GM12878 (cell line): ENCODE results near the gene TACC3. TPM values are rescaled to one million over a fixed set of nuclear protein-coding genes. Genes with fewer than 3 reads are reported as not detected.

Source experiments
- ATAC-seq: fragments of 200-7000 bp; cut with Tn5 transposase; 3 replicates; pipeline ENCODE4 v1.9.1; 2020; ENCODE audit warnings: mild to moderate bottlenecking, moderate library complexity
- BruUV-seq: library from RNA; stranded (reverse); fragments of 400-500 nt; replicated peaks from 2 replicates; lab custom pipeline; 2021; lab: Mats Ljungman, UMichigan
- CTCF ChIA-PET: fragments of 300-600 bp; sonication (Branson Sonifier 250); formaldehyde crosslinking; extraction: SDS; loops from one replicate; lab custom pipeline; 2021; ENCODE audit warnings: inconsistent platforms; lab: Yijun Ruan, JAX
- POLR2A ChIA-PET: fragments of 350-600 bp; formaldehyde crosslinking; extraction: SDS; loops from one replicate; lab custom pipeline; 2021; ENCODE audit warnings: inconsistent platforms; lab: Charles Lee
- RAD21 ChIA-PET: fragments of 300-600 bp; sonication (Branson Sonifier 250); formaldehyde crosslinking; loops from one replicate; lab custom pipeline; 2023; ENCODE audit warnings: antibody characterized with exemption; ENCODE audit not compliant: unreplicated experiment; lab: Charles Lee
- SMC1A ChIA-PET: fragments of 300-600 bp; sonication (Branson Sonifier 250); formaldehyde crosslinking; loops from one replicate; lab custom pipeline; 2023; ENCODE audit not compliant: unreplicated experiment, uncharacterized antibody; lab: Charles Lee
- DNase-seq: peaks from one replicate; pipeline ENCODE4 v3.0.0-alpha.2; 2011; ENCODE audit warnings: low read depth, low spot score
- FAIRE-seq: peaks from 3 replicates; lab custom pipeline; 2011; peaks lifted over from hg19 to GRCh38; lab: Jason Lieb, UNC
- H2AFZ ChIP-seq: 2 replicates; pipeline ENCODE4 v1.6.0; 2011; ENCODE audit warnings: low read depth, low read length, control low read depth; ENCODE audit not compliant: control insufficient read depth
- H3K27ac ChIP-seq: 2 replicates; pipeline ENCODE4 v1.5.1; 2011; ENCODE audit warnings: control low read depth; ENCODE audit not compliant: control insufficient read depth, insufficient read depth
- H3K27me3 ChIP-seq, 2 experiments: replicated peaks in 1 of 2; 2 replicates each; pipeline versions ENCODE4 v1.6.0 to v1.6.1; 2011; ENCODE audit warnings: low read length in 1 of 2; ENCODE audit not compliant: control insufficient read depth in 2 of 2, insufficient read depth in 2 of 2
- H3K36me3 ChIP-seq, 2 experiments: 2 replicates each; pipeline ENCODE4 v1.5.1; 2011; ENCODE audit warnings: low read length in 1 of 2; ENCODE audit not compliant: control insufficient read depth in 2 of 2, insufficient read depth in 2 of 2
- H3K4me1 ChIP-seq: 2 replicates; pipeline ENCODE4 v1.6.1; 2011; ENCODE audit warnings: mild to moderate bottlenecking, low read length, moderate library complexity, mixed read lengths; ENCODE audit not compliant: control insufficient read depth, insufficient read depth
- H3K4me2 ChIP-seq: 2 replicates; pipeline ENCODE4 v1.6.0; 2011; ENCODE audit warnings: control low read depth; ENCODE audit not compliant: control insufficient read depth, insufficient read depth
- H3K4me3 ChIP-seq: fragments of 200-600 bp; sonication (generic); 2 replicates; pipeline ENCODE4 v1.5.1; 2016
- H3K79me2 ChIP-seq: 2 replicates; pipeline ENCODE4 v1.6.0; 2011; ENCODE audit warnings: low read length; ENCODE audit not compliant: control insufficient read depth, insufficient read depth
- H3K9ac ChIP-seq: 2 replicates; pipeline ENCODE4 v1.8.0; 2011; ENCODE audit warnings: low read length, control low read depth, mixed read lengths; ENCODE audit not compliant: control insufficient read depth, insufficient read depth
- H3K9me3 ChIP-seq: replicated peaks from 3 replicates; pipeline ENCODE4 v1.5.1; 2011; ENCODE audit warnings: mild to moderate bottlenecking, low read length; ENCODE audit not compliant: control insufficient read depth, insufficient read depth
- H4K20me1 ChIP-seq: 2 replicates; pipeline ENCODE4 v1.6.0; 2011; ENCODE audit not compliant: control insufficient read depth, insufficient read depth
- BHLHE40 ChIP-seq, 2 experiments: fragments of 450-650 bp in 1 of 2; IDR thresholded peaks; 2 replicates each; pipeline ENCODE4 v1.6.1; 2011 to 2017; ENCODE audit warnings: low read depth in 2 of 2, borderline replicate concordance in 1 of 2, improper control_type of control experiment in 1 of 2, low read length in 1 of 2, mild to moderate bottlenecking in 1 of 2
- CEBPB ChIP-seq, 2 experiments: fragments of 150-350 bp in 1 of 2; IDR thresholded peaks; 2 replicates each; pipeline ENCODE4 v1.6.1; 2012 to 2014; ENCODE audit warnings: low read depth in 2 of 2, low read length in 2 of 2, borderline replicate concordance in 1 of 2, inconsistent platforms in 1 of 2
- ELK1 ChIP-seq: IDR thresholded peaks from 2 replicates; pipeline ENCODE4 v1.6.1; 2012; ENCODE audit warnings: low read depth, low read length, improper control_type of control experiment
- HDAC2 ChIP-seq: fragments of 200-600 bp; sonication (generic); IDR thresholded peaks from 2 replicates; pipeline ENCODE4 v1.6.1; 2017
- MEF2A ChIP-seq: IDR thresholded peaks from 2 replicates; pipeline ENCODE4 v1.6.1; 2011; ENCODE audit warnings: low read depth, mild to moderate bottlenecking, low read length, moderate library complexity; ENCODE audit not compliant: insufficient read depth
- NR2F1 ChIP-seq: fragments of 450-650 bp; conservative IDR thresholded peaks from 2 replicates; pipeline ENCODE4 v1.6.1; 2017; ENCODE audit warnings: mild to moderate bottlenecking
- RAD51 ChIP-seq: fragments of 450-650 bp; IDR thresholded peaks from 2 replicates; pipeline ENCODE4 v1.6.1; 2016; ENCODE audit warnings: moderate library complexity, mild to moderate bottlenecking, inconsistent platforms
- REST ChIP-seq: IDR thresholded peaks from 2 replicates; pipeline ENCODE4 v1.6.1; 2012; ENCODE audit warnings: mild to moderate bottlenecking, low read depth, low read length
- SMAD5 ChIP-seq: IDR thresholded peaks from 2 replicates; pipeline ENCODE4 v1.6.1; 2016; ENCODE audit warnings: antibody characterized with exemption, low read depth
- TCF7 ChIP-seq: IDR thresholded peaks from 2 replicates; pipeline ENCODE4 v1.6.1; 2014; ENCODE audit warnings: antibody characterized with exemption, borderline replicate concordance
- USF1 ChIP-seq: IDR thresholded peaks from 2 replicates; pipeline ENCODE4 v1.6.1; 2011; ENCODE audit warnings: borderline replicate concordance, low read depth, mild to moderate bottlenecking, moderate library complexity, mixed read lengths, low read length; ENCODE audit not compliant: insufficient read depth; ENCODE audit errors: extremely low read length
- WGBS: methylation state at CpG from one replicate; pipeline ENCODE4 v1.1.6; 2016; ENCODE audit warnings: low lambda C conversion rate; ENCODE audit not compliant: insufficient replicate concordance, insufficient coverage; ENCODE audit errors: missing lambda C conversion rate; 5-methylcytosine and 5-hydroxymethylcytosine counted together
- in situ Hi-C: fragments of 300-500 bp; cut with MboI; formaldehyde crosslinking; loops from 9 replicates; pipeline ENCODE4 v1.14.3; 2018; ENCODE audit warnings: mixed read lengths
- intact Hi-C: fragments of 100-400 bp; cut with micrococcal nuclease; formaldehyde crosslinking; loops from one replicate; pipeline ENCODE4 v1.14.2; 2022; ENCODE audit not compliant: unreplicated experiment
- polyA plus RNA-seq, 11 experiments: library from polyadenylated mRNA; depleted of rRNA in 4 of 11; unstranded in 6 of 11; stranded (reverse) in 5 of 11; fragments of >200 nt; fragmentation: Nextera tagmentation in 4 of 11; fragmentation: Illumina TruSeq in 1 of 11; extraction: Ambion mirVana in 4 of 11; extraction: Trizol in 1 of 11; gene quantifications; 1 replicate in 1 of 11; 2 replicates in 10 of 11; pipeline versions ENCODE4 v1.2.1 to v1.2.3, GENCODE V29; 2011 to 2016; ENCODE audit warnings: inconsistent platforms in 2 of 11, missing spikeins in 2 of 11, low read depth in 1 of 11
- total RNA-seq, 4 experiments: library from RNA; depleted of rRNA in 3 of 4; stranded (reverse); fragments of >200 nt in 3 of 4; fragmentation: Illumina TruSeq in 1 of 4; extraction: Trizol in 1 of 4; gene quantifications; 2 replicates each; pipeline versions ENCODE4 v1.2.1 to v1.2.3, GENCODE V29; 2013 to 2021

Gene TACC3
- total and polyA plus RNA-seq, 10 of the 15 experiments (the other 5 are each of a cell fraction or from before 2014, with no cell fraction given) = 2.8 to 121 (median 73.3) TPM

- TF ChIP-seq CEBPB (IDR thresholded peaks at IDR 0.05; ENCODE audit: borderline replicate concordance in 1 of 2, low read depth in 2 of 2, low read length in 2 of 2) (no peak), ELK1 (no peak)
- TF ChIP-seq, all 136 proteins: peak for 0
- Histone ChIP-seq H3K79me2 (no peaks in the 10 kb centered on the region), H3K4me3 (no peak overlapping the region), H4K20me1 (no peaks in the 10 kb centered on the region), H3K27me3 (peaks cover 2 to 3% of the 10 kb centered on the region in 2 experiments; a peak in 1 of 4 replicates), H3K4me1 (no peaks in the 10 kb centered on the region), H3K4me2 (no peak overlapping the region), H2AFZ (no peak overlapping the region), H3K27ac (no peak overlapping the region), H3K9ac (no peak overlapping the region), H3K36me3 (no peaks in the 10 kb centered on the region), H3K9me3 (no peaks in the 10 kb centered on the region)
- in situ Hi-C loops = no loop called here
- POLR2A ChIA-PET = no interaction called here
- FAIRE-seq = no peak
- no peak for ATAC-seq
- WGBS = 46% methylated on average over 8 of the region's 9 CpGs
- RAD21 ChIA-PET = no interaction called here
- no peak for DNase-seq
- no TSS peak for BruUV-seq
- SMC1A ChIA-PET = no interaction called here
- intact Hi-C loops = no loop called here
- CTCF ChIA-PET = no interaction called here
These were observed 43.3 kb downstream of the TACC3 start for GRCh38 chr4:1764670-1765069.

GRCh38 chr4:1765409-1766072, 44.2 kb downstream of the TACC3 start:
- peaks cover 3% of the 10 kb centered on the region in 2 experiments; a peak in 1 of 4 replicates for H3K27me3 ChIP-seq
- H3K4me2 ChIP-seq = no peak overlapping the region
- in situ Hi-C loops (no loop called here), intact Hi-C loops (no loop called here)
- CTCF ChIA-PET = no interaction called here
- FAIRE-seq = no peak
- H3K9me3 ChIP-seq = no peaks in the 10 kb centered on the region
- DNase-seq = no peak
- no peaks in the 10 kb centered on the region for H3K79me2 ChIP-seq
- no peaks in the 10 kb centered on the region for H4K20me1 ChIP-seq
- no peak overlapping the region for H2AFZ ChIP-seq
- no peak overlapping the region for H3K4me3 ChIP-seq
- SMC1A ChIA-PET = no interaction called here
- WGBS = 24% methylated on average over 9 of the region's 10 CpGs
- no peak overlapping the region for H3K27ac ChIP-seq
- H3K36me3 ChIP-seq = no peaks in the 10 kb centered on the region
- ATAC-seq = peak; percentile 13; the same call in 2 of the 3 replicates
- POLR2A ChIA-PET = no interaction called here
- BruUV-seq = no TSS peak
- H3K4me1 ChIP-seq = no peaks in the 10 kb centered on the region
- no peak overlapping the region for H3K9ac ChIP-seq
- RAD21 ChIA-PET = no interaction called here
- TF ChIP-seq NR2F1 = 0 out of 2 replicates have a peak, but pooled peaks have one; percentile 10
- no peak for TF ChIP-seq HDAC2
- TF ChIP-seq MEF2A = no peak
- peak; percentile 71 for TF ChIP-seq RAD51
- TF ChIP-seq REST = no peak
- TF ChIP-seq BHLHE40 (IDR thresholded peaks at IDR 0.05; ENCODE audit: borderline replicate concordance in 1 of 2, low read depth in 2 of 2, low read length in 1 of 2) = peak in 1 of 2 experiments; percentile 59; a peak in 2 of 4 replicates
- TF ChIP-seq SMAD5 = no peak
- TF ChIP-seq USF1 = peak; percentile 73
- TF ChIP-seq TCF7 = no peak
